Measurements from ENCODE around the gene ATP5F1A.
"Not testable (repeated sequence)": the region's sequence is repeated elsewhere in the genome, so short reads cannot be mapped to it uniquely, and the experiment has no call there.

Gene ATP5F1A

GRCh38 chr18:46047369-46047768 is 50.7 kb downstream of the ATP5F1A start:
- not testable (repeated sequence) for DNase-seq (ENCODE audit: low read depth, low spot score)

DNA sequence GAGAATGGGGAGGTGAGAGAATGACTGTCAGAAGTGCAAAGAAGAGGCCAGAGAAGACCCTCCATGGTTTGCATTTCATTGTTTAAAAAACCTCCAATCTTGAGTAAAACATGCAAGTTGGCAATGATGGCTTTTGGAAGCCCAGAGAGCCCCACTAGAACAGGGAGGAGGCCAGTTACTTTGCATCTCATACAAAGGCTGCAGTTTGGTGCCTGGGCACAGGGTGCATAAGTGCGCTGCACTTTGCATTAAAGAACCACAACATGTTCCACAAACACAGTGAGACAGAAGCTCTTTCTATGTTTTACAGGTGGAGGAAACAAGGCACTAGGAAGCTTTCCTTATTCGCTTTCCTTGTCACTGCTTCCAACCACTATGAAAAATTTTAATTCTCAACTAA is 51.4 kb downstream of the ATP5F1A start:
- DNase-seq (ENCODE audit: low read depth, low spot score) = no peak

DNA sequence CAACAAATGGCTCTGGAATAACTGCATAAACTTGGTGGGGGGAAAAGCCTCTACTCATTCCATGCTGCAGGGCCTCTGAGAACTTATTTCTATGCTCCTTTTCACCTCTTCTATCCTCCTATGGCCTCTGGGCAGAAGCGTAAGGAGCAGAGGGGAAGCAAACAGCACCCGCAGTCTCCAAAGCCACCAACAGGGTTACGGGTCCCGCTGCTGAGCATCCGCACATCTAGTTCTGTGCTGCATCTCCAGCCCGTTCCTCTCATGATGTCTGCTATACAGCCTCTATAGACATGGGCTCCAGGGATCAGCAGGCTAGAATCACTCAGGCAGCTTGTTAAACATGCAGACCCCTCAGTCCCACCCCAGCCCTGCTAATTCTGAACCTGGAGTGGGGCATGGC is 52.0 kb downstream of the ATP5F1A start:
- no peak for DNase-seq (ENCODE audit: low read depth, low spot score)

DNA sequence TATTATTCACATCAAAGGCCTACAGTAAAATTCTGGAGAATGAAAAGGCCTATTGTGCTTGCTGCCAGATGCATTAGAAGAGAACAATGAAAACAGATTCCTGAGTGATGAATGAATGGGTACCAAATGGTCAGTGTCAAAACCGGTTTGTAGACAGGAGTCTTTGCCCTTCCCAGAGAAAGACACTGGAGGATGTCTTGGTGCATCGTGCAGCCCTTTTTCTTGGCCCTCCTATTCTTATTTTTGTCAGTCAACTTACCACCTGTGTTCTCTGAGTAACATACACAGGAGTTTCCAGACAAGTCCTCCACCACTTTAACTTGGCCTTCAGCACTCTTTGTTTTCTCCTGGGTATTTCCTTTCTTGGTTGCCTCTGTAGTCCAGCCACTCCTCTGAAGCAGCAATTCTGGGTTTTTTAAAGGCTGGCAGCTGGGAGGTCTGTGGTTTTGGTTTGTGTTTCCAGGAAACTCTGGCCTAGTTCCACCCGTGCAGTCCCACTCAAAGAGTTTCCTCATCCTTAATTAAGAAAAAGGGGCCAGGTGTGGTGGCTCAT is 55.4 kb downstream of the ATP5F1A start:
- no peak for DNase-seq (ENCODE audit: low read depth, low spot score)

DNA sequence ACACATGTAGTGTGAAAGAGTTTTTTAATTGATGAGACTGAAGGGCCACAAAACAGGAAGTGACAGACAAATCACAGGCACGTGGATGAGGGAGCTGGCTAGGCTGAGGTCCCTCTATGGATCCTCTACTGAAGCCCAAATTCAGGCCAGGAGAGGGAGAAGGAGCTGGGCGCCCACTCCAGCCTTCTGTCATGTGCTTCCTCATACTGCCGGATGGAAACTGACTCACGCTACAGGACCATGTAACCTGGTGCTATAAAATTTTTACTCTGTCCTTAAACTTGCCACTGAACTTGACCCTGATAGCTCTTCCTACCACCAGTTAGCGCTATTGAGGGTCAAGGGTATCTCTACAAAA is 57.4 kb downstream of the ATP5F1A start:
- no peak for DNase-seq (ENCODE audit: low read depth, low spot score)

DNA sequence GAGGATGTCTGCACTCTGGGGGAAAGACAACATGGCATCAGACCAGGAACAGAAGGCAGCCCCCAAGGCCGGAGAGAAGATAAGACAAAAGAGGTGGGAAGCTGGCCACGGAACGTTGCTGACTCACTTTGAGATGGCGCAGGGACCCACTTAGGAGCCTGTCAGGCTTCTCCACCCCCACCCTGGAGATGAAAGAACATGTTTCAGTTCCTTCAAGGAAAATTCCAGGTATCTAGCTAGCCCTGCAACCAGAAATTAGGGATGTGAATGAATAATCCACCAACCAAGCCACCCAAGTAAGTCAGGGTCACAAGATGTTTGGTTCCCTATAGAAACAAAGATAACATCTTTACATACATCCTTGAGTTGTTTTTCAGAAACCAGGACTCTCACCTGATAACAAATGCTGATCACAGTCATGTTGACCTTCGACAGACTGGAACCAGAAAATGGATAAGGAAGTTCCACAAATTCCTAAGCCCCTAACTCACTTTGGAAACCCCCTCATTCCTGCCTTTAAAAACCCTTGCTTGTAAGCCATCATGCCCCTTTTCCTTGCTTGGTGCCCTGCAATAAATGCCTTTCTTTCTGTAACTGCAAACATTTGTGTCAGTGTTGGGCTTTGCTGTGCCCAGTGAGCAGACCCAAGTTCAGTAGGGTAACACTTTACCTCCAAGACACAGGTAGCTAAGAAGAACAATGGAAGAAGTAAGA is 57.9 kb downstream of the ATP5F1A start:
- no peak for DNase-seq (ENCODE audit: low read depth, low spot score)

- DNase-seq (ENCODE audit: low read depth, low spot score) = no peak
Measured at GRCh38 chr18:46037512-46038305, 60.4 kb downstream of the ATP5F1A start.

DNA sequence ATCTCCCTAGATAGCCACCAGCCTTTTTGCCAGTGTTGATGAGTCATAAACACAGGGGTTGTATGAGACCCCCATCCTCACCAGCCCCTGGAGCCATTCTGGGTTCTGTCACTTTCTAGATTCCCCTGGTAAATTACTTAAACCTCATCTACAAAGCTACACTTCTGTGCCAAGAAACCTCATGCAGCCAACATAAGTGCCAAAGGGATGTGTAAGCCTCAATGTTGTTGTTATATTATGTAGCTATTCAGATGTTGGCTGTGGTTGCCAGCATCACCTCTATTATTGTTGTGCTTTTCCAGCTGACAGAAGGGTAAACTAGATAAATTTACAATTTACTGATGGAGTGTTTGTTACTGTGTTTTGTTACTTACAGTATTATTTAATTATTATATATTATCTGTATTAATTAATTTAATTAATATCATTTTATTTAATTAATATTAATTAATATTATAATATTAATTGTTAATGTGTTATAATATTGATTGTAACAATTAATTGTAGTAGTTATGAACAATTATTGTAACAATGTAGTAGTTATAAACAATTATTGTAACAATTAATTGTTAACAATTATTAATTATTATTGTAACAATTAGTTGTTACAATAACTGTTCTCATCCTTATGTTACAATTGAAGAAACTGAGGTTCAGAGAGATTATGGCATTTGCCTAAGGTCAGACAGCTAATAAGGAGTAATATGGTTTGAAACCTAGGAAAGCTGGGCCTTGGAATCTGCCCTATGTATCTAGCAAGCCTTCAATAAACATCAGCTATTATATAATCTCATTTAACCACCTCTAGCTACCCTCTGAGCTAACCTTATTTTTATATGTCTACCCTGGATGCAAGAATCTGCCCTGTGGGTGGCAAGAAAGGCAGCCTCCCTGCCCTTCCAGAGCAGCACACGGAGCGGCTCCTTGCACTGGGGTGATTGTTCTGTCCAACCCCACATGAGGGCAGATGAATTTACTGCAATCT is 62.1 kb downstream of the ATP5F1A start:
- DNase-seq (ENCODE audit: low read depth, low spot score) = no peak

DNA sequence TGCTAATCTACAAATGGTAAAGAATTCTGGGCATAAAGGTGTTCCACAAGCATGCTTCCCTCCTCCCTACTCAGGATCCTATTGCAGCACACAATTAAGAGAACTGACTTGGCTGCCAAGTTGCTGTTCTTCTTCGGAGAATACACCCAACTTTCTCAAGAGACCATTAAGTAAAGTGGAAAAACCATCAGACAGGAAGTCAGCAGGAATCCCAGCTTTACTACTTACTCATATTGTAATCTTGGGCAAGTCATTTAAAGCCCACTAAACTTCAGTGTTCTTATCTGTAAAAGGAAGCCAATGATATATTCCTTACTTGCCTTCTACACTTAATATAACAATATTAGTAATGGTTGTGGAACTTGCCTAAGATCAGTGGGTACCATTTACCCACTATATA is 63.9 kb downstream of the ATP5F1A start:
- no peak for DNase-seq (ENCODE audit: low read depth, low spot score)

- no peak for DNase-seq (ENCODE audit: low read depth, low spot score)
Measured at GRCh38 chr18:46031741-46032140, 66.4 kb downstream of the ATP5F1A start.
